Progenitor cell of endocrine pancreas (in vitro differentiated cells): ENCODE results near the gene USP32. TPM values are rescaled to one million over a fixed set of nuclear protein-coding genes. Genes with fewer than 3 reads are reported as not detected.
"Not testable (repeated sequence)": the region's sequence is repeated elsewhere in the genome, so short reads cannot be mapped to it uniquely, and the experiment has no call there.

Experiments used
- DNase-seq: peaks from one replicate; pipeline ENCODE4 v3.0.0; 2021; ENCODE audit warnings: low spot score; ENCODE audit not compliant: unreplicated experiment
- H3K27ac Mint-ChIP-seq: 2 replicates; pipeline ENCODE4 v1.8.0; 2021; ENCODE audit warnings: mild to moderate bottlenecking, moderate library complexity, mixed read lengths
- H3K27me3 Mint-ChIP-seq: 2 replicates; pipeline ENCODE4 v1.8.0; 2021; ENCODE audit warnings: mixed read lengths
- H3K36me3 Mint-ChIP-seq: 2 replicates; pipeline ENCODE4 v1.8.0; 2022; ENCODE audit warnings: mixed read lengths; ENCODE audit not compliant: insufficient read depth
- H3K4me1 Mint-ChIP-seq: 2 replicates; pipeline ENCODE4 v1.8.0; 2021; ENCODE audit warnings: low read depth, mixed read lengths
- H3K4me3 Mint-ChIP-seq: 2 replicates; pipeline ENCODE4 v1.8.0; 2021; ENCODE audit warnings: low read depth, mild to moderate bottlenecking, moderate library complexity, mixed read lengths
- H3K9me3 Mint-ChIP-seq: 2 replicates; pipeline ENCODE4 v1.8.0; 2021; ENCODE audit warnings: low read depth, mixed read lengths
- total RNA-seq: library from RNA; stranded (reverse); gene quantifications from 2 replicates; pipeline ENCODE4 v1.2.1, GENCODE V29; 2021
- TF ChIP-seq, protein P1 (sequence below): fragments of 200-600 bp; sonication (generic); IDR thresholded peaks from one replicate; pipeline ENCODE4 v1.5.0; 2021; ENCODE audit warnings: antibody characterized with exemption, mild to moderate bottlenecking; ENCODE audit not compliant: unreplicated experiment

USP32 gene
- total RNA-seq, 1 donor from 2014 or later: 42.7 TPM

DNA sequence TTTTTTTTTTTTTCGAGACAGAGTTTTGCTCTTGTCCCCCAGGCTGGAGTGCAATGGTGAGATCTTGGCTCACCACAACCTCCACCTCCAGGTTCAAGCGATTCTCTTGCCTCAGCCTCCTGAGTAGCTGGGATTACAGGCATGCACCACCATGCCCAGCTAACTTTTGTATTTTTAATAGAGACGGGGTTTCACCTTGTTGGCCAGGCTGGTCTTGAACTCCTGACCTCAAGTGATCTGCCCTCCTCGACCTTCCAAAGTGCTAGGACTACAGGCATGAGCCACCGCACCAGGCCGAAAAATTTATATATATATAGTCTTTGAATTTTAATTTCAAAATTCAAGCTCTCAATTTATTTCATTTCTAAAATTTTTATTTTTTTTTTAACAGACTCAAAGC lies 36.6 kb upstream of the USP32 start:
- not testable (repeated sequence) for H3K9me3 Mint-ChIP-seq, H3K4me3 Mint-ChIP-seq, H3K27ac Mint-ChIP-seq, H3K27me3 Mint-ChIP-seq, H3K36me3 Mint-ChIP-seq, DNase-seq, H3K4me1 Mint-ChIP-seq

DNA sequence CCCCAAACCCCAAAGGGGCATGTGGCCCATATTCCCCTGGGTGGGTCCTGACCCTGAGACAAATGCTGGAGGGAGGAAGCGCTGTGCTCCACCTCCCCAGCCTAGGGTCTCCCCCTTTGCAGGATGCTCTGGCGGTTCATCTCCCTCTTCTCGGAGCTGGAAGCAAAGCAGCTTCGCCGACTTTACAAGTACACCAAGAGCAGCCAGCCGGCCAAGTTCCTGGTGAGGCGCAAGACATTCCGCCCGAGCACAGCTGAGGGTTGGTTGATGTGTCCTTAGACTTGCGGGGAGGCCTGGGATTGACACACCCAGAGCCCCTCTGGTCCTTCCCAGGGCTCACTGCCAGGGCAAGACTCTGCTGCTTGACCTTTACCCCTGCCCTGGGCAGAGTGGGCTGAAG lies 34.7 kb upstream of the USP32 start:
- no peaks in the 10 kb centered on the region for H3K4me1 Mint-ChIP-seq
- H3K9me3 Mint-ChIP-seq: no peaks in the 10 kb centered on the region
- no peaks in the 10 kb centered on the region for H3K36me3 Mint-ChIP-seq
- H3K27me3 Mint-ChIP-seq: peaks cover 10% of the 10 kb centered on the region
- no peak for DNase-seq
- H3K4me3 Mint-ChIP-seq: no peak overlapping the region
- no peak overlapping the region for H3K27ac Mint-ChIP-seq
- TF ChIP-seq, protein P1, sequence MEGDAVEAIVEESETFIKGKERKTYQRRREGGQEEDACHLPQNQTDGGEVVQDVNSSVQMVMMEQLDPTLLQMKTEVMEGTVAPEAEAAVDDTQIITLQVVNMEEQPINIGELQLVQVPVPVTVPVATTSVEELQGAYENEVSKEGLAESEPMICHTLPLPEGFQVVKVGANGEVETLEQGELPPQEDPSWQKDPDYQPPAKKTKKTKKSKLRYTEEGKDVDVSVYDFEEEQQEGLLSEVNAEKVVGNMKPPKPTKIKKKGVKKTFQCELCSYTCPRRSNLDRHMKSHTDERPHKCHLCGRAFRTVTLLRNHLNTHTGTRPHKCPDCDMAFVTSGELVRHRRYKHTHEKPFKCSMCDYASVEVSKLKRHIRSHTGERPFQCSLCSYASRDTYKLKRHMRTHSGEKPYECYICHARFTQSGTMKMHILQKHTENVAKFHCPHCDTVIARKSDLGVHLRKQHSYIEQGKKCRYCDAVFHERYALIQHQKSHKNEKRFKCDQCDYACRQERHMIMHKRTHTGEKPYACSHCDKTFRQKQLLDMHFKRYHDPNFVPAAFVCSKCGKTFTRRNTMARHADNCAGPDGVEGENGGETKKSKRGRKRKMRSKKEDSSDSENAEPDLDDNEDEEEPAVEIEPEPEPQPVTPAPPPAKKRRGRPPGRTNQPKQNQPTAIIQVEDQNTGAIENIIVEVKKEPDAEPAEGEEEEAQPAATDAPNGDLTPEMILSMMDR: no peak

DNA sequence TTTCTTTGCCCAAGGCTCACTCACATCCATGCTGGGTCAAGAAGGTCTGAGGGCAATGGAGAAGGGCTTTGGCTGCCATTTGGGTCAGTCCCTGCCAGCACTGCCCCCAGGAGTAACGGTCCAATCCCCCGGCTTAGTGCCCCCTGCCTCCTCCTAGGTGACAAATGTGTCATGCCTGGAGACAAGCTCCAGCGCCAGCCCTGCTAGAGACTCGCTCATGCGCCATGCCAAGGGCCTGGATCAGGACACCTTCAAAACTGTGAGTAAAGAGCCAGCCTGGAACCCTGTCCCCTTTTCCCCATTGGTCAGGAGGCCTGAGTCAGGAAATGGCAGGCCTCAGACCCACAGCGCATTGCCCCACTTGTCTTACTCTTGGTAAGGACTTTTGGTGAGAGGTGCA lies 33.7 kb upstream of the USP32 start:
- Mint-ChIP-seq H3K4me3 (no peak overlapping the region), H3K4me1 (peaks cover 3% of the 10 kb centered on the region), H3K36me3 (no peaks in the 10 kb centered on the region), H3K27ac (no peak overlapping the region), H3K9me3 (no peaks in the 10 kb centered on the region), H3K27me3 (peaks cover 14% of the 10 kb centered on the region)
- TF ChIP-seq, protein P1: no peak
- no peak for DNase-seq

DNA sequence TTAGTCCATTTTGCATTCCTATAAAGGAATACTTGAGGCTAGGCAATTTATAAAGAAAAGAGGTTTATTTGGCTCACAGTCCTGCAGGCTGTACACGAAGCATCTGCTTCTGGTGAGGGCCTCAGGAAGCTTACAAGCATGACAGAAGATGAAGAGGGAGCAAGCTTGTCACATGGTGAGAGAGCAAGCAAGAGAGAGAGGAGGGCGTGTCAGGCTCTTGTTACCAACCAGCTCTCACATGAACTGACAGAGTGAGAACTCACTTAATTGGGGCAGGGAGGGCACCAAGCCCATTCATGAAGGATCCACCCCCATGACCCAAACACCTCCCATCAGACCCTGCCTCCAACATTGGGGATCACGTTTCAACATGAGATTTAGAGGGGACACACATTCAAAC lies 31.9 kb upstream of the USP32 start:
- H3K36me3 Mint-ChIP-seq: no peaks in the 10 kb centered on the region
- no peaks in the 10 kb centered on the region for H3K9me3 Mint-ChIP-seq
- TF ChIP-seq, protein P1: no peak
- H3K4me1 Mint-ChIP-seq: peaks cover 3% of the 10 kb centered on the region
- H3K27ac Mint-ChIP-seq: no peak overlapping the region
- no peak for DNase-seq
- no peak overlapping the region for H3K4me3 Mint-ChIP-seq
- H3K27me3 Mint-ChIP-seq: peaks cover 14% of the 10 kb centered on the region

DNA sequence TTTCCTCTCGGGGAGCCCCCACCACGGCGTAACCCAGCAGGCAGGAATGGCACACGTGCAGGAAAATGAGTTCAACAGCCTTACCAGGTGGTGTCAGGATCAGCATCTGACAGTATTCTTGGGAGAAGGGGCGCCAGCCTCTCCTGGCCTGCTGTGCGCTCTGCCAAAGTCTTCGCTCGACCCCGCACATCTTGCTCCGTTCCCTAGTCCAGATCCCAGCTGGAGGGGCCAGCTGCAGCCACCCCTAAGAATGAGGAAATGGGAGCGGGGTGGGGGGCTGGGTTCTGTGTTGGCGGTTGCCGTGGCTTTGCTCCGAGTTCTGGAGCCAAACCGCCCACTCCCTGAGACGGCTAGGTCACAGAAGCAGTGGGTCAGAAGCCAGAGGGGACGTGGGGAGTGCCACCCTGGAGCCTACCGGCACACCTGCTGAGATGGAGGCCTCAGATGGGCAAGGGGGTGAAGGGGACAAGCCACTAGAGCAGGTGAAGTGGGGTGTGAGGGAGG lies 30.3 kb upstream of the USP32 start, which contains the start of gene CHCT1:
Gene CHCT1 (plus strand): TSS at position 328 of the 504 bp plus-strand sequence. CDS start 104 bp downstream, at position 432.
- H3K27me3 Mint-ChIP-seq: peaks cover 14% of the 10 kb centered on the region
- H3K36me3 Mint-ChIP-seq: no peaks in the 10 kb centered on the region

More for the DNA sequence above, 30.3 kb upstream of the USP32 start, which contains the start of gene CHCT1:
- TF ChIP-seq, protein P1: no peak
- no peaks in the 10 kb centered on the region for H3K9me3 Mint-ChIP-seq
- DNase-seq: no peak
- H3K27ac Mint-ChIP-seq: peak within 1 kb of the TSS; percentile 82
- peaks cover 3% of the 10 kb centered on the region for H3K4me1 Mint-ChIP-seq
- peak within 1 kb of the TSS; percentile 73 for H3K4me3 Mint-ChIP-seq
